ENCODE measurements around the gene NLRP10.

The NLRP10 gene

GRCh38 chr11:8004008-8004407 is 38.8 kb upstream of the NLRP10 start:
- no peak overlapping the region for H3K27ac ChIP-seq (ENCODE audit: low read length)
- H3K4me2 ChIP-seq (ENCODE audit: low read length) = no peak overlapping the region
- H3K4me1 ChIP-seq (ENCODE audit: low read length) = no peaks in the 10 kb centered on the region
- no peak overlapping the region for H3K4me3 ChIP-seq (ENCODE audit: low read length)
- H3K9ac ChIP-seq (ENCODE audit: low read length) = no peak overlapping the region
- TF ChIP-seq EZH2phosphoT487 (IDR thresholded peaks at IDR 0.05; ENCODE audit: low read depth) (no peak), CTCF (IDR thresholded peaks at IDR 0.05; ENCODE audit: low read depth, low read length) (no peak)
- no peaks in the 10 kb centered on the region for H3K79me2 ChIP-seq (ENCODE audit: low read length)
- H3K36me3 ChIP-seq (replicated peaks; ENCODE audit: low read depth, low read length) = peaks cover 7% of the 10 kb centered on the region
- no peaks in the 10 kb centered on the region for H3K27me3 ChIP-seq (ENCODE audit: low read depth, low read length)
- no peaks in the 10 kb centered on the region for H4K20me1 ChIP-seq (ENCODE audit: insufficient read depth, low read length)
- no peaks in the 10 kb centered on the region for H3K9me3 ChIP-seq (ENCODE audit: insufficient read depth, low read length)
- H2AFZ ChIP-seq (ENCODE audit: low read depth, low read length) = no peak overlapping the region

GRCh38 chr11:8003187-8003586 is 37.9 kb upstream of the NLRP10 start:
- Histone ChIP-seq H3K9me3 (ENCODE audit: insufficient read depth, low read length) (no peaks in the 10 kb centered on the region), H3K36me3 (replicated peaks; ENCODE audit: low read depth, low read length) (peaks cover 10% of the 10 kb centered on the region), H3K4me3 (ENCODE audit: low read length) (no peak overlapping the region), H3K27ac (ENCODE audit: low read length) (no peak overlapping the region), H3K4me1 (ENCODE audit: low read length) (no peaks in the 10 kb centered on the region), H3K4me2 (ENCODE audit: low read length) (no peak overlapping the region), H3K27me3 (ENCODE audit: low read depth, low read length) (no peaks in the 10 kb centered on the region), H4K20me1 (ENCODE audit: insufficient read depth, low read length) (no peaks in the 10 kb centered on the region), H2AFZ (ENCODE audit: low read depth, low read length) (no peak overlapping the region), H3K9ac (ENCODE audit: low read length) (no peak overlapping the region), H3K79me2 (ENCODE audit: low read length) (no peaks in the 10 kb centered on the region)
- no peak for TF ChIP-seq EZH2phosphoT487 (IDR thresholded peaks at IDR 0.05; ENCODE audit: low read depth)
- TF ChIP-seq CTCF (IDR thresholded peaks at IDR 0.05; ENCODE audit: low read depth, low read length) = no peak

- Histone ChIP-seq H3K36me3 (replicated peaks; ENCODE audit: low read depth, low read length) (peaks cover 15% of the 10 kb centered on the region), H3K4me3 (ENCODE audit: low read length) (no peak overlapping the region), H3K4me1 (ENCODE audit: low read length) (no peaks in the 10 kb centered on the region), H3K4me2 (ENCODE audit: low read length) (no peak overlapping the region), H3K27ac (ENCODE audit: low read length) (no peak overlapping the region), H4K20me1 (ENCODE audit: insufficient read depth, low read length) (no peaks in the 10 kb centered on the region), H3K9me3 (ENCODE audit: insufficient read depth, low read length) (no peaks in the 10 kb centered on the region), H3K79me2 (ENCODE audit: low read length) (no peaks in the 10 kb centered on the region), H3K9ac (ENCODE audit: low read length) (no peak overlapping the region), H3K27me3 (ENCODE audit: low read depth, low read length) (no peaks in the 10 kb centered on the region), H2AFZ (ENCODE audit: low read depth, low read length) (no peak overlapping the region)
- TF ChIP-seq CTCF (IDR thresholded peaks at IDR 0.05; ENCODE audit: low read depth, low read length) (no peak), EZH2phosphoT487 (IDR thresholded peaks at IDR 0.05; ENCODE audit: low read depth) (no peak)
Observed at GRCh38 chr11:8002676-8003075, 37.4 kb upstream of the NLRP10 start.

- Histone ChIP-seq H3K4me2 (ENCODE audit: low read length) (no peak overlapping the region), H4K20me1 (ENCODE audit: insufficient read depth, low read length) (no peaks in the 10 kb centered on the region), H3K4me3 (ENCODE audit: low read length) (no peak overlapping the region), H2AFZ (ENCODE audit: low read depth, low read length) (no peak overlapping the region), H3K27me3 (ENCODE audit: low read depth, low read length) (no peaks in the 10 kb centered on the region), H3K79me2 (ENCODE audit: low read length) (no peaks in the 10 kb centered on the region), H3K9me3 (ENCODE audit: insufficient read depth, low read length) (no peaks in the 10 kb centered on the region), H3K4me1 (ENCODE audit: low read length) (no peaks in the 10 kb centered on the region), H3K27ac (ENCODE audit: low read length) (no peak overlapping the region), H3K36me3 (replicated peaks; ENCODE audit: low read depth, low read length) (peaks cover 36% of the 10 kb centered on the region), H3K9ac (ENCODE audit: low read length) (no peak overlapping the region)
- TF ChIP-seq EZH2phosphoT487 (IDR thresholded peaks at IDR 0.05; ENCODE audit: low read depth) (no peak), CTCF (IDR thresholded peaks at IDR 0.05; ENCODE audit: low read depth, low read length) (no peak)
Observed at GRCh38 chr11:8000390-8000789, 35.1 kb upstream of the NLRP10 start.

Data from OCI-LY3 (cell line).